ENCODE results near the gene WBP11.

DNA sequence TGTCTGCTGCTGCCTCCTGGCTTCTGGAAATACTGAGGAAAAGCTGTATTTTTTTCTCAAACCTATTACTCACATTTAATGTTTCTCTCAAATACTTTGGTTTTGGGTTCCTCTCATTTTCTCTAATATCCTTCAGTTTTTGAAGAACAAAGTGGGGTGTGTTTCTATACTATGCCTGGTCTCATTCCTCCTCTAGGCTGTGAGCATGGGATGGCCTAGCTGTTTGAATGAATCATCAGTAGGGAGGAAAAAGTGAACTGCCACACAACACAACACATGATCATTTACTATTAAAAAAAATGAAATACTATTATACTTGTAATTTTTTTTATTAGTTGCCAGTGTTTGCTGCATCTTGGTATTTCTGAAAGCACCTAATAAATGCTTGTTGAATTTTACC, 22.0 kb upstream of the WBP11 start:
- TF ChIP-seq, protein P1, sequence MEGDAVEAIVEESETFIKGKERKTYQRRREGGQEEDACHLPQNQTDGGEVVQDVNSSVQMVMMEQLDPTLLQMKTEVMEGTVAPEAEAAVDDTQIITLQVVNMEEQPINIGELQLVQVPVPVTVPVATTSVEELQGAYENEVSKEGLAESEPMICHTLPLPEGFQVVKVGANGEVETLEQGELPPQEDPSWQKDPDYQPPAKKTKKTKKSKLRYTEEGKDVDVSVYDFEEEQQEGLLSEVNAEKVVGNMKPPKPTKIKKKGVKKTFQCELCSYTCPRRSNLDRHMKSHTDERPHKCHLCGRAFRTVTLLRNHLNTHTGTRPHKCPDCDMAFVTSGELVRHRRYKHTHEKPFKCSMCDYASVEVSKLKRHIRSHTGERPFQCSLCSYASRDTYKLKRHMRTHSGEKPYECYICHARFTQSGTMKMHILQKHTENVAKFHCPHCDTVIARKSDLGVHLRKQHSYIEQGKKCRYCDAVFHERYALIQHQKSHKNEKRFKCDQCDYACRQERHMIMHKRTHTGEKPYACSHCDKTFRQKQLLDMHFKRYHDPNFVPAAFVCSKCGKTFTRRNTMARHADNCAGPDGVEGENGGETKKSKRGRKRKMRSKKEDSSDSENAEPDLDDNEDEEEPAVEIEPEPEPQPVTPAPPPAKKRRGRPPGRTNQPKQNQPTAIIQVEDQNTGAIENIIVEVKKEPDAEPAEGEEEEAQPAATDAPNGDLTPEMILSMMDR (IDR thresholded peaks at IDR 0.05): no peak
- TF ChIP-seq POLR2A (IDR thresholded peaks at IDR 0.05): no peak
- TF ChIP-seq EP300 (IDR thresholded peaks at IDR 0.05): no peak
